SU-DHL-6 (cell line): ENCODE measurements around the gene TMEM115.
"Not testable (repeated sequence)": the region's sequence is repeated elsewhere in the genome, so short reads cannot be mapped to it uniquely, and the experiment has no call there.

Experiments used
- H2AFZ ChIP-seq: fragments of 200-600 bp; sonication (generic); 2 replicates; pipeline ENCODE4 v1.6.1; 2014; ENCODE audit warnings: low read depth, mild to moderate bottlenecking, moderate library complexity, mixed read lengths, antibody characterized with exemption, low read length; ENCODE audit not compliant: severe bottlenecking
- H3F3A ChIP-seq: fragments of 200-600 bp; shearing (Covaris generic); 2 replicates; pipeline ENCODE4 v1.6.0; 2016; ENCODE audit warnings: antibody characterized with exemption, mild to moderate bottlenecking; ENCODE audit not compliant: insufficient read depth
- H3K27ac ChIP-seq: fragments of 200-600 bp; sonication (generic); 2 replicates; pipeline ENCODE4 v1.5.1; 2016; ENCODE audit warnings: low read depth, mild to moderate bottlenecking, low read length, moderate library complexity, mixed read lengths
- H3K27me3 ChIP-seq: fragments of 200-600 bp; sonication (generic), shearing (Covaris generic); 2 replicates; pipeline ENCODE4 v1.6.0; 2014; ENCODE audit warnings: mild to moderate bottlenecking, low read length
- H3K36me3 ChIP-seq: fragments of 200-600 bp; sonication (generic); 2 replicates; pipeline ENCODE4 v1.6.1; 2014; ENCODE audit warnings: mild to moderate bottlenecking, low read length, mixed read lengths
- H3K4me2 ChIP-seq: fragments of 300-600, 200-600 bp; shearing (Covaris generic), sonication (generic); 2 replicates; pipeline ENCODE4 v1.6.0; 2014; ENCODE audit warnings: low read length, low read depth, mild to moderate bottlenecking; ENCODE audit not compliant: poor library complexity, severe bottlenecking
- H3K4me3 ChIP-seq: fragments of 200-600 bp; sonication (generic); 2 replicates; pipeline ENCODE4 v1.5.1; 2014; ENCODE audit warnings: antibody characterized with exemption, low read length, mild to moderate bottlenecking, mixed read lengths; ENCODE audit not compliant: insufficient read depth, poor library complexity, severe bottlenecking
- H3K79me2 ChIP-seq: fragments of 200-600 bp; sonication (generic); 2 replicates; pipeline ENCODE4 v1.6.1; 2014; ENCODE audit warnings: mild to moderate bottlenecking, low read length, moderate library complexity; ENCODE audit not compliant: insufficient read depth
- H3K9ac ChIP-seq: fragments of 200-600 bp; sonication (generic); 2 replicates; pipeline ENCODE4 v1.7.0; 2014; ENCODE audit warnings: mild to moderate bottlenecking, low read length
- H3K9me2 ChIP-seq: fragments of 200-600 bp; sonication (generic); replicated peaks from 2 replicates; pipeline ENCODE4 v1.6.1; 2014; ENCODE audit warnings: low read length; ENCODE audit not compliant: insufficient read depth
- H3K9me3 ChIP-seq: fragments of 200-600 bp; sonication (generic); 2 replicates; pipeline ENCODE4 v1.6.1; 2014; ENCODE audit warnings: low read length, mixed read lengths; ENCODE audit not compliant: insufficient read depth
- H4K20me1 ChIP-seq: fragments of 200-600 bp; sonication (generic); 2 replicates; pipeline ENCODE4 v1.6.1; 2014; ENCODE audit warnings: low read depth, mild to moderate bottlenecking, antibody characterized with exemption, low read length, moderate library complexity, mixed read lengths
- CTCF ChIP-seq: fragments of 200-600 bp; sonication (generic); IDR thresholded peaks from one replicate; pipeline ENCODE4 v1.5.1; 2017; ENCODE audit warnings: antibody characterized with exemption, mild to moderate bottlenecking, low read length, moderate library complexity; ENCODE audit not compliant: insufficient read depth, poor library complexity, severe bottlenecking
- EZH2phosphoT487 ChIP-seq: fragments of 200-600 bp; sonication (generic), shearing (Covaris generic); conservative IDR thresholded peaks from 2 replicates; pipeline ENCODE4 v1.6.1; 2018; ENCODE audit warnings: mild to moderate bottlenecking, antibody characterized with exemption, low read length, moderate library complexity, mixed read lengths

The TMEM115 gene

DNA sequence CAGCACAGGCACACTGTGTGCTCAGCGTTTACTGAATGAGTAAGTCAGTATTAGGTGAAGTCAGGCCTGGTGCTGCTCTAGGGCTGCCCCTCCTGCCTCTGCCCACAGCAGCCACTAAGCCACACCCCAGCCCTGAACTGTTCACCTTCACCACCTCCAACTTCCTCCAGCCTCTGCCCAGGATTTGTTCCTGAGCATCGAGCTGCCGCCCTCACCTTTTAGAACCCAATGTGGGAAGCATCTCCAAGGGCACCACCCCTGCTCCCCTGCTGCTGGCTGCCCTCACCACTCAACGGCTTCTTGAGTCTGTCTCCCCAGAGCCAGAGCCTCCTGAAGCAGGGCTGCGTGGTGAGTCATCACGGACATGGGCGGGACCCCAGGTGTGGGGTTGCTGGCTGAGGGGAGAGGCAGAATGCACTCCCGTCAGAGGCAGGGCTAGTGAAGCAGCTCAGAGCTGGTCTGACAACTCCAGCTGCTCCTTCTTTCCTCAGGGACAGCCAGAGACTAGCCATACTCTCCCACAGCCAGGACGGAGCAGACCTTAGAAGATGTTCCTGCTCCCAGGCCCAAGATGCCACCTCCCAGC is 42.6 kb downstream of the TMEM115 start:
- H2AFZ ChIP-seq: no peak overlapping the region
- H3K36me3 ChIP-seq: no peaks in the 10 kb centered on the region
- no peak for TF ChIP-seq CTCF
- TF ChIP-seq EZH2phosphoT487: no peak
- no peaks in the 10 kb centered on the region for H3K79me2 ChIP-seq
- H3K4me2 ChIP-seq: no peak overlapping the region
- H3K9me3 ChIP-seq: no peaks in the 10 kb centered on the region
- H3K9ac ChIP-seq: no peak overlapping the region
- H4K20me1 ChIP-seq: no peaks in the 10 kb centered on the region
- no peak overlapping the region for H3K27ac ChIP-seq
- no peaks in the 10 kb centered on the region for H3K27me3 ChIP-seq
- no peak overlapping the region for H3K4me3 ChIP-seq
- 0 out of 2 replicates have a peak, but pooled peaks cover 3% of the 10 kb centered on the region for H3F3A ChIP-seq
- H3K9me2 ChIP-seq: no peaks in the 10 kb centered on the region

DNA sequence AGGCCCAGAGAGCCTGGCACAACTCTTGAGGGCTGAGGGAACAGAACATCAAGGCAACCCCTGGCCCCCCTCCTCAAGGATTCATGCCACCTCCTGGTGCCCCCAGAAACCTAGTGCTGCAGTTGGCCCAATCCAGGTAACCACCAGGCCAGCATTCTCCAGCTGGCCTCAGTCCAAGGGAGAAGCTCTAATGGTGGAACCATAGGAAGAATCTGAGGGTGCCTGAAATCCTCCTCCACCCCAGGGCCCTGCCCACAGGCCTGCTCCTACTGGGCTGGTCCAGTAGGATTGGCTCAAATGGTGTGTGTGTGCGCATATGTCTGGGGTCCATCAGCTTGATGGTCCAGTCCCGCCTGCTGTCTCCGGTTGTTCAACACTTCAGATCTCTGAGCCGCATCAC is 44.5 kb downstream of the TMEM115 start:
- no peaks in the 10 kb centered on the region for H3K79me2 ChIP-seq
- H4K20me1 ChIP-seq: no peaks in the 10 kb centered on the region
- H3K27ac ChIP-seq: no peak overlapping the region
- no peaks in the 10 kb centered on the region for H3K36me3 ChIP-seq
- no peak overlapping the region for H3K4me2 ChIP-seq
- no peak overlapping the region for H2AFZ ChIP-seq
- no peak overlapping the region for H3K4me3 ChIP-seq
- H3K9ac ChIP-seq: no peak overlapping the region
- no peaks in the 10 kb centered on the region for H3K9me2 ChIP-seq
- 0 out of 2 replicates have a peak, but pooled peaks cover 1% of the 10 kb centered on the region for H3K9me3 ChIP-seq
- H3K27me3 ChIP-seq: no peaks in the 10 kb centered on the region
- TF ChIP-seq CTCF (no peak), EZH2phosphoT487 (no peak)
- H3F3A ChIP-seq: peaks cover 4% of the 10 kb centered on the region; the same call in 1 of the 2 replicates

GRCh38 chr3:50314342-50314741 is 45.0 kb downstream of the TMEM115 start:
- H4K20me1 ChIP-seq: no peaks in the 10 kb centered on the region
- H3K9me2 ChIP-seq: no peaks in the 10 kb centered on the region
- no peak overlapping the region for H3K9ac ChIP-seq
- no peaks in the 10 kb centered on the region for H3K27me3 ChIP-seq
- no peak for TF ChIP-seq CTCF
- TF ChIP-seq EZH2phosphoT487: no peak
- no peak overlapping the region for H3K4me2 ChIP-seq
- H3K79me2 ChIP-seq: no peaks in the 10 kb centered on the region
- H3K4me3 ChIP-seq: no peak overlapping the region
- H3K9me3 ChIP-seq: peaks cover 6% of the 10 kb centered on the region; the same call in 1 of the 2 replicates
- no peak overlapping the region for H3K27ac ChIP-seq
- H3K36me3 ChIP-seq: no peaks in the 10 kb centered on the region
- H2AFZ ChIP-seq: no peak overlapping the region
- H3F3A ChIP-seq: peaks cover 6% of the 10 kb centered on the region; the same call in 1 of the 2 replicates

DNA sequence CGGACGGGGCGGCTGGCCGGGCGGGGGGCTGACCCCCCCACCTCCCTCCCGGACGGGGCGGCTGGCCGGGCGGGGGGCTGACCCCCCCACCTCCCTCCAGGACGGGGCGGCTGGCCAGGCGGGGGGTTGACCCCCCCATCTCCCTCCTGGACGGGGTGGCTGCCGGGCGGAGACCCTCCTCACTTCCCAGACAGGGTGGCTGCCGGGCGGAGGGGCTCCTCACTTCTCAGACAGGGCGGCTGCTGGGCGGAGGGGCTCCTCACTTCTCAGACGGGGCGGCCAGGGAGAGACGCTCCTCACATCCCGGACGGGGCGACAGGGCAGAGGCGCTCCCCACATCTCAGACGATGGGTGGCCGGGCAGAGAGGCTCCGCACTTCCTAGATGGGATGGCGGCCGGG is 47.3 kb downstream of the TMEM115 start:
- H3F3A ChIP-seq, H3K4me3 ChIP-seq, H4K20me1 ChIP-seq, H3K27me3 ChIP-seq, H3K36me3 ChIP-seq, H3K79me2 ChIP-seq, H2AFZ ChIP-seq, H3K27ac ChIP-seq, H3K4me2 ChIP-seq, H3K9me2 ChIP-seq, H3K9me3 ChIP-seq, H3K9ac ChIP-seq: not testable (repeated sequence)
